Breast epithelium (tissue), 4 donors: ENCODE measurements around the gene RXRB. TPM values are rescaled to one million over a fixed set of nuclear protein-coding genes. Genes with fewer than 3 reads are reported as not detected.

Experiments used
- DNase-seq, 2 donors: peaks; one replicate each; pipeline ENCODE4 v3.0.0-alpha.2; 2019; ENCODE audit warnings: low spot score in 2 of 2
- H3K27ac ChIP-seq, 2 donors: fragments of 200-600 bp; sonication (generic) in 1 of 2; one replicate each; pipeline ENCODE4 v1.5.1; 2016 to 2019; ENCODE audit warnings: mild to moderate bottlenecking in 1 of 2
- H3K27me3 ChIP-seq, 2 donors: fragments of 200-600 bp; sonication (generic) in 1 of 2; one replicate each; pipeline versions ENCODE4 v1.5.1 to v1.6.0; 2017 to 2019; ENCODE audit warnings: control low read depth in 1 of 2, mild to moderate bottlenecking in 1 of 2
- H3K36me3 ChIP-seq: fragments of 200-600 bp; one replicate; pipeline ENCODE4 v1.5.1; 2019
- H3K4me1 ChIP-seq, 2 donors: fragments of 200-600 bp; sonication (generic); one replicate each; pipeline ENCODE4 v1.5.1; 2016 to 2019; ENCODE audit warnings: control low read depth in 1 of 2
- H3K4me3 ChIP-seq, 3 donors: fragments of 200-600 bp; sonication (generic); 1 replicate in 2 of 3; 2 replicates in 1 of 3; pipeline ENCODE4 v1.5.1; 2016 to 2019; ENCODE audit warnings: mild to moderate bottlenecking in 3 of 3, moderate library complexity in 2 of 3
- H3K9me3 ChIP-seq, 2 donors: fragments of 200-600 bp; sonication (generic) in 1 of 2; one replicate each; pipeline ENCODE4 v1.5.1; 2016 to 2019; ENCODE audit warnings: control low read depth in 1 of 2
- POLR2A ChIP-seq: fragments of 450-650 bp; IDR thresholded peaks from one replicate; pipeline ENCODE4 v1.6.1; 2016; ENCODE audit warnings: antibody characterized with exemption, mild to moderate bottlenecking, moderate library complexity
- POLR2AphosphoS5 ChIP-seq, 3 donors: sonication (generic); formaldehyde crosslinking; IDR thresholded peaks; one replicate each; pipeline ENCODE4 v1.6.1; 2017; ENCODE audit warnings: antibody characterized with exemption in 3 of 3
- intact Hi-C: fragments of 100-400 bp; cut with DNase I; formaldehyde crosslinking; loops from one replicate; pipeline ENCODE4 v1.15.1; 2023; ENCODE audit warnings: low total_unique reads
- total RNA-seq, 3 donors: library from RNA; depleted of rRNA; stranded (reverse); fragments of >200 nt; gene quantifications; one replicate each; pipeline ENCODE4 v1.1.0, GENCODE V29; 2016
- TF ChIP-seq, protein P1 (sequence below), 3 donors: fragments of 450-650 bp; IDR thresholded peaks; one replicate each; pipeline ENCODE4 v1.5.1; 2016 to 2017; ENCODE audit warnings: antibody characterized with exemption in 3 of 3, mild to moderate bottlenecking in 3 of 3, moderate library complexity in 3 of 3

RXRB gene
- total RNA-seq, 3 donors from 2014 or later = 27.4 to 39.1 (median 27.5) TPM

GRCh38 chr6:33247977-33248642, 47.6 kb upstream of the RXRB start:
- Histone ChIP-seq H3K36me3 (no peaks in the 10 kb centered on the region), H3K4me1 (peaks cover 0 to 6% of the 10 kb centered on the region in 2 donors), H3K27me3 (no peaks in the 10 kb centered on the region), H3K9me3 (no peaks in the 10 kb centered on the region), H3K27ac (peak overlapping the region; percentile 93 to 95), H3K4me3 (peak overlapping the region; percentile 48 to 69 (median 69))
- TF ChIP-seq, protein P1, sequence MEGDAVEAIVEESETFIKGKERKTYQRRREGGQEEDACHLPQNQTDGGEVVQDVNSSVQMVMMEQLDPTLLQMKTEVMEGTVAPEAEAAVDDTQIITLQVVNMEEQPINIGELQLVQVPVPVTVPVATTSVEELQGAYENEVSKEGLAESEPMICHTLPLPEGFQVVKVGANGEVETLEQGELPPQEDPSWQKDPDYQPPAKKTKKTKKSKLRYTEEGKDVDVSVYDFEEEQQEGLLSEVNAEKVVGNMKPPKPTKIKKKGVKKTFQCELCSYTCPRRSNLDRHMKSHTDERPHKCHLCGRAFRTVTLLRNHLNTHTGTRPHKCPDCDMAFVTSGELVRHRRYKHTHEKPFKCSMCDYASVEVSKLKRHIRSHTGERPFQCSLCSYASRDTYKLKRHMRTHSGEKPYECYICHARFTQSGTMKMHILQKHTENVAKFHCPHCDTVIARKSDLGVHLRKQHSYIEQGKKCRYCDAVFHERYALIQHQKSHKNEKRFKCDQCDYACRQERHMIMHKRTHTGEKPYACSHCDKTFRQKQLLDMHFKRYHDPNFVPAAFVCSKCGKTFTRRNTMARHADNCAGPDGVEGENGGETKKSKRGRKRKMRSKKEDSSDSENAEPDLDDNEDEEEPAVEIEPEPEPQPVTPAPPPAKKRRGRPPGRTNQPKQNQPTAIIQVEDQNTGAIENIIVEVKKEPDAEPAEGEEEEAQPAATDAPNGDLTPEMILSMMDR (IDR thresholded peaks at IDR 0.05) = peak; percentile 80 to 95 (median 95)
- TF ChIP-seq POLR2AphosphoS5 (IDR thresholded peaks at IDR 0.05) (peak in 1 of 3 donors; percentile 23), POLR2A (no peak)
- intact Hi-C loops = loop anchor here (10.0 kb wide), 1 partner anchor 133 kb away; no protein-coding TSS in a partner anchor
- peak; percentile 85 to 93 for DNase-seq

- TF ChIP-seq POLR2AphosphoS5 (IDR thresholded peaks at IDR 0.05) (no peak), POLR2A (no peak)
- TF ChIP-seq, protein P1 (IDR thresholded peaks at IDR 0.05) = no peak
- no peaks in the 10 kb centered on the region for H3K9me3 ChIP-seq
- H3K27me3 ChIP-seq = no peaks in the 10 kb centered on the region
- intact Hi-C loops = loop anchor here (10.0 kb wide), 1 partner anchor 129 kb away; no protein-coding TSS in a partner anchor
- H3K27ac ChIP-seq = no peak overlapping the region
- H3K4me3 ChIP-seq = no peak overlapping the region
- no peak for DNase-seq
- no peaks in the 10 kb centered on the region for H3K36me3 ChIP-seq
- no peaks in the 10 kb centered on the region for H3K4me1 ChIP-seq
Observed at GRCh38 chr6:33243476-33243875, 43.0 kb upstream of the RXRB start.

DNA sequence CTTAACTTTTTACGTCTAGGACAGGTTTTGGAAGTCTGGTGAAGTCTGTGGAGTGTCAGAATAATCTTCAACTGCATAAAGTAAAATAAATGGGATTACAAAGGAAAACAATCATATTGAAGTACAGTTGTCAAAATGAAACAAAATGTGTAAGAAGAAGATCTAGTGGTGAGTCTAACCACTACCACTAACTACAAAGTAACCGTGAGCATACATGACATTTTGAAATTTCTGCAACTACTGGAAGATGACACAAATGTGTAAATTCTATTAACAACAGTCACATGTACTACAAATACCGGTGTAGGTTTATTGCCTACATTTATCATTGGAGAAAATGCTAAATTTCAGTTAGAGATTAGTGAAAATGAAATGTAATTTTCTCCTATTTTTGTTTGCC, 41.5 kb upstream of the RXRB start:
- Histone ChIP-seq H3K4me3 (no peak overlapping the region), H3K36me3 (no peaks in the 10 kb centered on the region), H3K4me1 (no peaks in the 10 kb centered on the region), H3K9me3 (no peaks in the 10 kb centered on the region), H3K27me3 (no peaks in the 10 kb centered on the region), H3K27ac (no peak overlapping the region)
- no peak for TF ChIP-seq POLR2A
- TF ChIP-seq, protein P1 (IDR thresholded peaks at IDR 0.05) = no peak
- intact Hi-C loops = loop anchor here (10.0 kb wide), 1 partner anchor 127 kb away; no protein-coding TSS in a partner anchor
- DNase-seq = no peak

- DNase-seq = peak in 1 of 2 donors; percentile 10
- Histone ChIP-seq H3K9me3 (no peaks in the 10 kb centered on the region), H3K4me1 (no peaks in the 10 kb centered on the region), H3K4me3 (no peak overlapping the region), H3K27ac (no peak overlapping the region), H3K36me3 (no peaks in the 10 kb centered on the region), H3K27me3 (no peaks in the 10 kb centered on the region)
- TF ChIP-seq, protein P1 (IDR thresholded peaks at IDR 0.05) = no peak
- TF ChIP-seq POLR2AphosphoS5 (IDR thresholded peaks at IDR 0.05) = no peak
- no peak for TF ChIP-seq POLR2A
- intact Hi-C loops = loop anchor here (1.0 kb wide), 1 partner anchor 18 kb away; no protein-coding TSS in a partner anchor
Observed at GRCh38 chr6:33237741-33238140, 37.3 kb upstream of the RXRB start.

GRCh38 chr6:33236852-33237251, 36.4 kb upstream of the RXRB start:
- no peaks in the 10 kb centered on the region for H3K36me3 ChIP-seq
- TF ChIP-seq POLR2AphosphoS5 (IDR thresholded peaks at IDR 0.05) (no peak), POLR2A (no peak)
- TF ChIP-seq, protein P1 (IDR thresholded peaks at IDR 0.05) = no peak
- H3K4me3 ChIP-seq = no peak overlapping the region
- DNase-seq = peak in 1 of 2 donors; percentile 15
- intact Hi-C loops = no loop called here
- no peak overlapping the region for H3K27ac ChIP-seq
- H3K9me3 ChIP-seq = no peaks in the 10 kb centered on the region
- H3K4me1 ChIP-seq = no peaks in the 10 kb centered on the region
- H3K27me3 ChIP-seq = no peaks in the 10 kb centered on the region
